ENCODE data around the gene CCDC9B.
A peak's percentile ranks its signal among the peaks of the same experiment; 100 is the strongest.

Gene CCDC9B

GRCh38 chr15:40302288-40302886 is 38.4 kb downstream of the CCDC9B start:
- no peak overlapping the region for H3K4me3 ChIP-seq (replicated peaks; ENCODE audit: insufficient read depth, low read length)
- TF ChIP-seq POLR2AphosphoS5 (IDR thresholded peaks at IDR 0.05; ENCODE audit: low read depth) = no peak
- no peak for TF ChIP-seq REST (IDR thresholded peaks at IDR 0.05; ENCODE audit: insufficient replicate concordance, low read depth)
- no peak for TF ChIP-seq GABPA (IDR thresholded peaks at IDR 0.05; ENCODE audit: low read depth)
- no peak for TF ChIP-seq CTCF (IDR thresholded peaks at IDR 0.05; ENCODE audit: insufficient read depth, low read length)
- TF ChIP-seq SPI1 (IDR thresholded peaks at IDR 0.05; ENCODE audit: borderline replicate concordance, low read depth) = no peak
- H3K27me3 ChIP-seq (ENCODE audit: insufficient read depth, poor library complexity, severe bottlenecking) = no peaks in the 10 kb centered on the region
- no peak for DNase-seq (ENCODE audit: low read depth in 1 of 2, low spot score in 1 of 2)
- no peak overlapping the region for H3K27ac ChIP-seq (replicated peaks)

- H3K4me3 ChIP-seq (replicated peaks; ENCODE audit: insufficient read depth, low read length) = no peak overlapping the region
- TF ChIP-seq SPI1 (IDR thresholded peaks at IDR 0.05; ENCODE audit: borderline replicate concordance, low read depth) (peak; percentile 81), CTCF (IDR thresholded peaks at IDR 0.05; ENCODE audit: insufficient read depth, low read length) (no peak), POLR2AphosphoS5 (IDR thresholded peaks at IDR 0.05; ENCODE audit: low read depth) (0 out of 2 replicates have a peak, but pooled peaks have one; percentile 15), GABPA (IDR thresholded peaks at IDR 0.05; ENCODE audit: low read depth) (no peak), REST (IDR thresholded peaks at IDR 0.05; ENCODE audit: insufficient replicate concordance, low read depth) (no peak)
- no peaks in the 10 kb centered on the region for H3K27me3 ChIP-seq (ENCODE audit: insufficient read depth, poor library complexity, severe bottlenecking)
- H3K27ac ChIP-seq (replicated peaks) = peak overlapping the region; percentile 33; the same call in 1 of the 2 replicates
- DNase-seq (ENCODE audit: low read depth in 1 of 2, low spot score in 1 of 2) = peak in 1 of 2 experiments; percentile 53
Measured at GRCh38 chr15:40301467-40302179, 39.1 kb downstream of the CCDC9B start.

GRCh38 chr15:40300771-40301170 is 40.0 kb downstream of the CCDC9B start:
- Histone ChIP-seq H3K27ac (replicated peaks) (no peak overlapping the region), H3K4me3 (replicated peaks; ENCODE audit: insufficient read depth, low read length) (no peak overlapping the region), H3K27me3 (ENCODE audit: insufficient read depth, poor library complexity, severe bottlenecking) (no peaks in the 10 kb centered on the region)
- TF ChIP-seq GABPA (IDR thresholded peaks at IDR 0.05; ENCODE audit: low read depth) (no peak), POLR2AphosphoS5 (IDR thresholded peaks at IDR 0.05; ENCODE audit: low read depth) (no peak), SPI1 (IDR thresholded peaks at IDR 0.05; ENCODE audit: borderline replicate concordance, low read depth) (no peak), CTCF (IDR thresholded peaks at IDR 0.05; ENCODE audit: insufficient read depth, low read length) (no peak), REST (IDR thresholded peaks at IDR 0.05; ENCODE audit: insufficient replicate concordance, low read depth) (no peak)
- DNase-seq (ENCODE audit: low read depth in 1 of 2, low spot score in 1 of 2) = no peak

Measured in HL-60 (cell line).